T-helper 1 cell (primary cell): ENCODE data around the gene KLK8.

Experiments
- DNase-seq, 5 donors: peaks; one replicate each; pipeline ENCODE4 v3.0.0-alpha.2; 2012 to 2020
- total RNA-seq, 4 donors: gene quantifications; one replicate each; lab custom pipeline; 2026; lab: John Stamatoyannopoulos, UW

The KLK8 gene, protein sequence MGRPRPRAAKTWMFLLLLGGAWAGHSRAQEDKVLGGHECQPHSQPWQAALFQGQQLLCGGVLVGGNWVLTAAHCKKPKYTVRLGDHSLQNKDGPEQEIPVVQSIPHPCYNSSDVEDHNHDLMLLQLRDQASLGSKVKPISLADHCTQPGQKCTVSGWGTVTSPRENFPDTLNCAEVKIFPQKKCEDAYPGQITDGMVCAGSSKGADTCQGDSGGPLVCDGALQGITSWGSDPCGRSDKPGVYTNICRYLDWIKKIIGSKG
- total RNA-seq, result 0 reads per million in 4 donors

DNA sequence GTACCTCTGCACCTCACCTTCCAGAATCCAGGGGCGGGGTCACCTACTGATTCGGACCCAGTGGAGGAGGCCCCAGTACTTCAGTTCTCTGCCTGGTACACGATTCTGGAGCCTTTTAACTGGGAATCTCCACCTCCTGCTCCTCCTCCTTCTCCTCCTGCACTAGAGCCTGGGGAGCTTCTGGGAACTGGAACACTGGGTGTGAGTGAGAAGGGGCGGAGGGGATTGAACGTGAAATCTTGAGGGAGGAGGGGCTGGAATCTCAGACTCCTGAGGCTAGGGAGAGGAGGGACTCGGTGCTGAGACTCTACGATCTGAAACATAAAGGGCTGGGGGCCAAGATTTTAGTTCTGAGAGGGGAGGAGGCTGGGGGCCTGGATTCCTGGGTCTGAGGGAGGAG lies at the start of gene KLK8:
KLK8 (minus strand) TSS at position 90 of the 400 bp plus-strand sequence. CDS start 437 bp downstream, outside the sequence.
- DNase-seq, result no peak

DNA sequence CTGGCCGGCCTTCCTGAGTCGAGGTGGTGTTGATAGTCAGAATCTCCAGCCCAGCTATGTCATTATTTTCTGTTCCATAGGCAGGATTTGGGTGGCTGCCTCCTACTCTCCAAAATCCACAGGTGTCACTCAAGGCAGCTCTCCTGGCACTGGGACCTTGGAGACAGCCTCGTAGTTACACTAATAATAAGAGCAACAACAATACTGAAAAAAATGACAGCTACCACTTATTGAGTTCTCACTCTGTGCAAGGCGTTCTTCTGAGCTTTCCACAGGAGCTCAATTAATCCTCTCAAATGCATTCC lies 45.6 kb upstream of the KLK8 start:
- no peak for DNase-seq

DNA sequence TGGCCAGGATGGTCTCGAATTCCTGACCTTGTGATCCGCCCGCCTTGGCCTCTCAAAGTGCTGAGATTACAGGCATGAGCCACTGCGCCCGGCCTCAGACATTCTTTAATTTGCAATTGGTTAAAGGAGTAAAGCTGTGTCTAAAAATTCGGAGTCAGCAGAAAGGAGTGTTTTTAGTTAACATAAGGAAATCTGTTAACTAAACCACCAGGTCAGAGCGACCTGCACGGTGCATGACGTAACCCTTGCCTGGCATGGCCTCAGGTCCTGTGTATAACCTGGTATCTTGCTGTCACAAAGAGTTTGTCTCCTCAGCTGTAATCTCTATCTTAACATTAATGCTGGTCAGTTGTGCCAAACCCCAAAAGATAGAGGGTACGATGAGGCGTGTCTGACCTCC lies 42.9 kb upstream of the KLK8 start:
- DNase-seq, result no peak

DNA sequence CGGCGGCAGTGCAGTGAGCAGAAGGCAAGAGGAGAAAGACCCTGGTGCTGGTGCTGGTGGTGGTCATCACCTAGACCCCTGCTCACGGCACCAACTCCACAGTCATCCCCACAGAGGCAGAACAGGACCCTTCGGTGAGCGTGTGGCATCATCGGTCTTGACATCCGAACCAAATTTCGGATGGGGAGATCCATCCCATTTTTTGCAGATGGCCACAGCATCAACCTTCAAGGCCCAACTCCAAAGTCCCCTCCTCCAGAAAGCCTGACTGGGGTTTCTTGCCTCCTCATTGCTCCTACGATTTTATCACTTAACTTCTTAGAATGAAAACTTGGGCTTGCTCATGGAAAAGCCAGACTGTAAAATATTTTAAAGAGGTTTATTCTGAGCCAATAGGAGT lies 42.1 kb upstream of the KLK8 start:
- DNase-seq, result no peak

DNA sequence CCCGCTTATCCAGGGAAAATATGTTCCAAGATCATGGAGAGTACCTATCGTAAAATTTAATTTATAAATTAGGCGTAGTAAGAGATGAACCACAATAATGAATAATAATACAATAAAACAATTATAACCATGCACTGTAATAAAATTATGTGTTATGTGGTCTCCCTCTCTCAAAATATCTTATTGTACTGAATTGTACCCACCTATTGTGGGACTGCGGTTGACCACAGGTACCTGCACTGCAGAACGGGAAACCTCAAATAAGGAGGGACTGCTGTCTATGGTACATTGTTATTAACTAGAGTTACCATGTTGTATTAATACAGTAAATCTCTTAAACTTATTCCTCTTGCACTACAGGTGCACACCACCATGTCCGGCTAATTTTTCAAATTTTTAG lies 38.7 kb upstream of the KLK8 start:
- DNase-seq, result no peak

DNA sequence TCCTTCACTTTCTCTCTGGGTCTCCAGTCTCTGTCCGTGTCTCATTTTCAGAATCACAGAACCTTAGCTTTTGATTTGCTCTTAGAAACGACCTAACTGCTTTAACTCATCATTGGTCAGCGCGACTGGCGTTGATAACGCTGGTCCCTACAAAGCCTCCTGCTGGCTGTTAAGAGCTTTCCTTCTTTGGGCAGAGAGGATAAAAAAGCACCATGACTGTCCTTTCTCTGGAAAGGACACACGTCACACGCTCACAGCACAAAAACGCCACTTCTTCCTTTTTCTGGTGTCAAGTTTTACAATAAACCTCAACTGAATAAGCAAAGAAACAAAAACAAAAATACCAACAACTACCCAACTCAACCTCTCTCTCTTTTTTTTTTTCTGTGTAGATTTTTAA lies 35.1 kb upstream of the KLK8 start:
- no peak for DNase-seq

DNA sequence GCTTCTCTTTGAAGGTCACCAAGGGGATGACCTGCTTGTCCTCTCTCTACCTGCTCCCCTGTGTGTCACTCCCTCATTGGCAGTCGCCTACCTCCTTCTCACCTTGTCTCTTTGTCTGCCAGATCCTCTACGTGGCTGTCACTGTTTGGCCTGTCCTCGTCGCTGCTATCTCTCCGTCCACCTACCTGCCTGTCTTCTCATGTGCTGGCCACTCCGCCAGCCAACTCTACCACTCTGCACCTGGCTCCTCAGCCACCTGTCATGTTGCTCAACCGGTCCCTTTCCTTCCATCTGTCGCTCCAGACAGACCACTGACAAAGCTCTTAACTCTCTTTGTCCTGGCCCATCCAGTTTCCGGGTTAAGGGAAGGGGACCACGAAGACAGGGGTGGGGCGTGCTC lies 33.3 kb upstream of the KLK8 start, which contains the start of gene KLK12:
KLK12 (minus strand) TSS at position 299 of the 400 bp plus-strand sequence. CDS start 381 bp downstream, outside the sequence.
- DNase-seq, result no peak

DNA sequence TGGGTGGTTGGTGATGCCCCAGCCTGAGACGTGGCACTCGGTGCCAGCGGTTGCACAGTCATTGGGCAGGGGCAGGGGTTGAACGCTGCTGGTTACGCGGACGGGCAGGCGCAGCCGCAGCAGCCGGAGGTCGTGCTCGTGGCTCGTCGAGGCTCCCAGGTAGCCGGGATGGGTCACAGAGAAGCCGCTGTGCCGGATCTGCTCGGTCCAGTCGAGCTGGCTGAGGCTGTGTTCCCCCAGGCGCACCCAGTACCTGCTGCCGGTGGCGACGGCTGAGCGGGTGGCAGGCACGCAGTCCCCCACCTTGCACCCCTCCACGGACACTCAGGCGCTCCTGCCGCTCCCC lies 30.4 kb upstream of the KLK8 start:
- DNase-seq, result no peak

DNA sequence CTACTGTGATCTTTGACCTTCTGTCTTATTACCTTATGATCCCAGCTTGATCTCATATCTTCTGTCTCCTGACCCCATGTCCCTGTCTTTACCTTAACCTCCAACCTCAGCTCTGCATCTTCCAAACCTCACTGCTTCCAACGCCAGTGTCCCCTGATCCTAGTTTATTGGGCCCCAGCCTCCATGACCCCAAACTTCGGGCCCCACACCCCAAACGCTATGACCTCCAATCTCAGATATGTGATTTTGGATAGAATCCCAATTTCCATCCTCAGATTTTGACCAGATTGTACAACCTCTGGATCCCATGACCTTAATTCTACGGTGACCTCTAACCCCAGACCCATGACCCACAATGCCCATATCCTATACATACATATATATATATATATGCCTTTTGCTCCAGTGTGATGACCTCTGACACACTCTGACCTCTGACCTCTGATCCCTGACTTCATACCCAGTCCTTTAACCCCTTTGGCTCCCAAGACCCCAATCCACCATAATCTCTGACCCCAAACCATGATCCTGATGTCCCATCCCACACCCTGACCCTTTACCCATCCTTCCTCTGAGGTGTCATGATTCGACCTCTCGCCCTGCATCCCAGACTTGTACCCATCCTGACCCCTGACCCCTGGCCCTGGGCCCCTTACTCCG lies 29.9 kb upstream of the KLK8 start:
- DNase-seq, result no peak

DNA sequence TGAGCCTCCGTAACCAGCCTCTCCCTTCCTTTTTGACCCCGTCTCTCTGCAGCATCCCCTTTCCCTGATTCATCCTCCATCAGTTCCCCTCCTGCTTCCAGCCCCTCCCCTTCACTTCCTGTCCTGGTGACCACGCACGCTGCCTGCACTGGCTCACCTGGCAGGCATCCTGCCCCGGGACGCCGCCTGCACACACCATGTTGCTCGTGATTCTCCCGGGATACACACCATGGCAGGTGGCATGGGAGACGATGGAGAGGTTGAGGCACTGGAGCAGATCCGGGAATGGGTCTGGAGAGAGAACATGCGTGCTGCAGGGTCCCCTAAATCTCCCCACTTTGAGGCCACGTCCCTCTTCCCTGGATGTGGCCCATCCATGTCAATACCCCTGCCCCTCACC lies 29.2 kb upstream of the KLK8 start:
- DNase-seq, result no peak

DNA sequence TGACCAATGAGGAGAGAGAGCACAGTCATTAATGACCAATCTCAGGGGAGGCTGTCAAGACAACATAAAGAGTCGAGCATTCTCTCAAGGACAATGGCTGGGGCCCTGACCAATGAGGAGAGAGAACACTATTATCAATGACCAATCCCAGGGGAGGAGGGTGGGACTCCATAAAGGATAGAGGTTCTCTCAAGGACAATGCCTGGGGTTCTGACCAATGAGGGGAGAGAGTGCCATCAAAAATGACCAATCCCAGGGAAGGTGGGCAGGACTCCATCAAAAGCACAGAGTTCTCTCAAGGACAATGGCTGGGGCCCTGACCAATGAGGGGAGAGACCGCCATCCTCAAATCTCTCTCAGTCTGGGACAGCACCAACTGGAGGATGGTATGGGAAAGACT lies 28.3 kb upstream of the KLK8 start:
- DNase-seq, result no peak

DNA sequence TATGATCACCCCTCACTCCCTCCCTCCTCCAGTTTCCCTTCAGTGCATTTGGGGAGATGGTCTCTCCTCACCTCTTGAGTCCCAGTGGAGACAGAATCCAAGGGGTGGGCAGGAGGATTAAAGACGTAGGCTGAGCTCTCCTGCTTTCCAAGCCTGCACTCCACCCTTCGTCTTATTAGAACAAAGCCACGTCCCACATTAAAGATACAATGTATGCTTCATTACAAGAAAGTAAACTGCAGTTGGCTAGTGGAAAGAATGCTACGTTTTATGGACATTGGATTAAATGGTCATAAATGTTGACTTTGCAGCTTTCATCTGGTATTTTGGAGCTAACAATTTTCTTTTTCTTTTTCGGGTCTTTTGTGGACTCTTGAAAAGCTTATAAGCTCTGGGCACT lies 26.5 kb upstream of the KLK8 start:
- DNase-seq, result no peak

DNA sequence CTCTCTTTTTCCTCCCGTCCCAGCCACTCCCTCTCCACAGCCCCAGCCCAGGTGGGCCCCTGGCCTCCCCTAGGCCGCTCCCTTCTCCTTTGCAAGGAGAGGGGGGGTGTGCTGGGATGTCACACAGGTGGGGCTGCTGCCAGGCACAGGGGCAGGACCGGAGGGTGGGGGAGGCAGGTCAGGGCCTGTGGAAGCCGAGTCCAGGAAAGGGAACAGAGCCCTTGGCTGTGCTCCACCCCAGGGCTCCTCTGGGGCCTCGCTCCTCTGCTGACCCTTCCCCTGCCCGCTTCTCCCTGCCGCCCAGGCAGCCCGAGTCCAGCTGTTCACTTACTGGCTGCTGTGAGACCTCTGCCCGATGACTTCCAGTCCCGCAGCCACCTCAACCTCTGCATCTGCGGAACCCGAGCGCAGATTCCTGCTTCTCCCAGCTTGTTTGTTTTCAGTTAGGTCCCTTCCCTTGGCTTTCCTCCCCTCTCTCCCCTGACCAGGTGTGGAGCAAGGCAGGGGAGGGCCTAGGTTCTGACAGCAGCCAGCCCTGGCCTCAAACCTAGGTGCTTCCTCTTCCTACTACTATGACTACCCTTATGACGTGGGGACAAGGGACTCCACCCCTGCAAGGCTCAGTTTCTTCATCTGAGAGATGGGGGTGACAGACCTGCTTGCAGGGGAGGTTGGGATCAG lies 25.9 kb upstream of the KLK8 start:
- DNase-seq, result no peak

DNA sequence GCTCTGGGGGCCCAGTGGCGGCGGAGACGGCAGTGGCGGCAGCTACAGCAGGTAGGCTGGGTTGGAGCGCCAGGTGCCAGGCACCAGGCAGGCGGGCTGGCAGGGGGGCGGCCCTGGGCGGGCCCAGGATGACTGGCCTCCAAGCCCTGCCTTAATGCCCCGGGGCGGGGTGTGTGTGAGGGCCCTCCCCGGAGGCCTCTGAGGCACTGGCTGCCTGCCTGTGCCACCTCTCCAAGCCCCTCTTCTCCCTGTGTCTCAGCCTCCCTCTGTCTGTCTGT lies 25.1 kb upstream of the KLK8 start, which contains the start of gene KLK11:
KLK11 (minus strand) TSS at position 63 of the 278 bp plus-strand sequence. CDS start 985 bp downstream, outside the sequence.
- DNase-seq, result no peak

DNA sequence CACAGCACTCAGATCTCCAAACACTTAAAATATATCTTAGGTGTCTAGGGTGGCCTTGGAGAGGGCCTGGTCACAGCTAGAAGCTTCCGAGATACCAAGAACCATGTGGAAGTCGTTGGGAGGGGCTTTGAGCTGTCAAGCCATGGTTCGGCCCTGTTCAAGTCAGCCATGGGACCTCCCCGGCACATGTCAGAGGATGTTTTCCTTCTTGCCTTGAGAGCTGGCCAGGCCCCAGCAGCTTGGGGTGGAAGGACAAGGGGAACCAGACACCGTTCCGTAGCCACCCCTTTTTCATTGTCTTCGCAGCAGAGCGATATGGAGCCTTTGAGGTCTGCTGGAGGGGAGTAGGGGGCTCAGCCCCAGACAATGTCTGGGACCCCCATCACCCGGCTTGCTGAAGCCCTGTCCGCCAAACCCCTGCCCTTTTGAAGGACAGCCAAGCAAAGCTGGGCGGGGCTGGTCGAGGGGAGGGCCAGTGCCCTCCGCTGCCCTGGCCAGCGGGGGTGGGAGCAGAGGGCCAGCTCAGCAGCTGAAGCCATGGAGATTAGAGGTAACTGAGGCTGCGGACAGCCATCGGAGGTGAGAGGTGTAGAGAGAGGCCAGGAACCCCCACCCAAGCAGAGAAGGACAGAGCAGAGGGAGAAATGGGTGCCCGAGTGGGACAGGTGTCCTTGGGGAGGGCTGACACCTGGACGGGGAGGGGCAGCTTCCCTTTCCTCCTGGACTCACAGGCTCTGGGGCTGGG lies 24.6 kb upstream of the KLK8 start:
- DNase-seq, result no peak

DNA sequence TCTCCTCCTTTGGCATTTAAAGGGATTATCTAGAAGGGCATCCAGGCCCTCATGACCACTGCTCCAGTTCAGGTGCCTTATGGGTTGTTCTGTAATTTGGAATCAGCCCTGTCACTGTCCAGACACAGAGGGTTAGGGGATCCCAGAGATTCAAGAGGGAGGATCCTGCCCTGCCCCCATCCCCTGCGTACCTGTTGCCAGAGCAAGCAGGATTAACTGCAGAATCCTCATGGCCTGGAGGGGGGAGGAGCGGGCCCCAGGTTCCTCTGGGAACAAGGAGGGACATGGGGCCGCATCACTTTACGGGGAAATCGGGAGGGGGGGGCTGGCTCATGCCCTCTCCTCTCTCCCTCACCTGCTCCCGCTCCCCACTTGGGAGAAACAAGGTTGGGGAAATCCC lies 24.0 kb upstream of the KLK8 start:
- no peak for DNase-seq

DNA sequence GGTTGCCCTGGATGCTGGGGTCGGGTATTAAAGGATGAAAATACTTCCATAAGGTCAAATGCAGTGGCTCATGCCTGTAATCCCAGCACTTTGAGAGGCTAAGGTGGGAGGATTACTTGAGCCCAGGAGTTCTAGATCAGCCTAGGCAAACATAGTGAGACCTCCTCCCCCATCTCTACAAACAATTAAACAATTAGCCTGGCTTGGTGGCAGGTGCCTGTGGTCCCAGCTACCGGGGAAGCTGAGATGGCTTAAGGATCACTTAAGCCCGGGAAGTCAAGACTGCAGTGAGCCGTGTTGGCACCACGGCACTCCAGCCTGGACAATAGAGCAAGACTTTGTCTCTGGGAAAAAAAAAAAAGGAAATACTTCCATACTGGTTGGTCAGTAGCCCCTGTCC lies 23.5 kb upstream of the KLK8 start:
- no peak for DNase-seq

DNA sequence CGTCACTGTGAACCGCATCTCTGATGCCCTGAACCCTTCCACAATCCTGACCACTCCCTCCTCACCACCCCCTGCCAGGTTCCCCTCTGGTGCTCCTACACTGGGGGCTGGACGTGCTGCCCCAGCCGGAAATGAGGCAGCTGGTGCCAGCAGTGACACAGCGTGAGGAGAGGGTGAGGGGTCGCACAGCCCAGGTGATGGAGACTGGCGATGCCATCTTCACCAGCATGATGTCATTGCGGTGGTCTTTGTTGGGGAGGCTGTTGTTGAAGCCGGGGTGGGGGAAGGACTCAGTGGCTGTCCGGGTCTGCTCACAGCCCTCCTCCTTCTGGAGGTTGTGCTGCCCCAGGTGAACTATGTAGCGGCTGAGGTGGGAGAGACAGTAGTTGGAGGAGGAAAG lies 22.5 kb upstream of the KLK8 start:
- no peak for DNase-seq

DNA sequence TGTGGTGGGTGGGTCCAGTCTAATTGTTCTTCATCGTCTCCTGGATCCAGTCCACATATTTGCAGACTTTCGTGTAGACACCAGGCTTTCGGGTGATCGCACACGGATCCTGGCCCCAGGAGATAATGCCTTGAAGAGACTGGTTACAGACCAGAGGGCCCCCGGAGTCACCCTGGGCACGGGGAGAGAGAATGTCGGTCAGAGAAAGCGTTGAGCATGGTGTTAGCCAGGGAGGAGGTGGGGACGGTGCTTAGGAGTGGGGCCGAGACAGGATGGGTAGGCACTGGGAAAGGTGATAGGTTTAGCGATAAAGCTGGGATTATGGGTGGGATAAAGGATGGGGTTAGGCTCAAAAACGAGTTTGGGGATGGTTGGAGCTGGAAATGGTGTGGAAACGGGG lies 21.1 kb upstream of the KLK8 start:
- DNase-seq, result no peak

DNA sequence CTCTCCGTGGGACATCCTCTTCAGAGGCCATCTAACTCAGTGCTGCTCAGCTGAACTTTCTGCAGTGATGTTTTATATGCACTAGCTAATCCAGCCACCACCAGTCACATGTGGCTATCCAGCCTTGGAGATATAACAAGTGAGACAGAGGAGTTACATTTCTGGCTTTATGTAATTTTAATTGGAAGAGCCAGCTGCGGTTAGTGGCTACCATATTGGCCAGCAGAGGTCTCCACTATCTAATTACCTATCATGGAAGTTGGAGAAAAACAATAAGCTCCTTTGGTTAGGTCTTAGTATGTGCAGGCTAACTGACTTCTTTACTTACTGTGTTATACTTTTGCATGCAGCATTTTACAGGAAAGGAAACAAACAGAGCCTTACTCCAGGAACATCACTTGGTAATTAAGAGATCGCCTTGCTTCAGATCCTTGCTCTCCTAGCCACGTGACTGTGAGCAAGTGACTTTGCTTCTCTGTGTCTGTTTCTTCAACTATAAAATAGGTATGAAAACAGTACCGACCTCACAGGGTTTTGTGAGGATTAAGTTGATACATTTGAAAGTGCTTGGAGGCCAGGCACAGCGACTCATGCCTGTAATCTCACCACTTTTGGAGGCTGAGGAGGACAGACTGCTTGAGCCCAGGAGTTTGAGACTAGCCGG lies 19.7 kb upstream of the KLK8 start:
- no peak for DNase-seq

DNA sequence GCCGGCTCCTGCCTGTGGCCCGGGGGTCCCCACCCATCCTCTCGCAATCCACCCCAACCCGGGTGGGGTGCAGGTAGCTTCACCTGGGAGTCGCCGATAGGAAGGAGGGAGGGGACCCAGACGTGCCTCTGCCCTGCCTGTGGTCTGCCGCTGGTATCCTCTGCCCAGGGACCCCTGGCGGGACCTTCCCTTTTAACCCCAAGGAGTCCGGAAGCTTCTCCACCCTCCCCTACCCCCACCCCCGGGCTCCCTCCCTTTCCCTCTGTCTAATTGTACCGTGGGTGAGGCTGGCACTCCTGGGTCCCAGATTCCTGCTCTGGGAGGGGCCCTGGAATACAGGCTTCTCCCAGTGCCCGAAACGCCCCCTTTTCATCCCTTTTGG lies 18.1 kb upstream of the KLK8 start, which contains the start of gene KLK10:
KLK10 (minus strand) TSS at position 166 of the 382 bp plus-strand sequence. CDS start 579 bp downstream, outside the sequence.
- no peak for DNase-seq

DNA sequence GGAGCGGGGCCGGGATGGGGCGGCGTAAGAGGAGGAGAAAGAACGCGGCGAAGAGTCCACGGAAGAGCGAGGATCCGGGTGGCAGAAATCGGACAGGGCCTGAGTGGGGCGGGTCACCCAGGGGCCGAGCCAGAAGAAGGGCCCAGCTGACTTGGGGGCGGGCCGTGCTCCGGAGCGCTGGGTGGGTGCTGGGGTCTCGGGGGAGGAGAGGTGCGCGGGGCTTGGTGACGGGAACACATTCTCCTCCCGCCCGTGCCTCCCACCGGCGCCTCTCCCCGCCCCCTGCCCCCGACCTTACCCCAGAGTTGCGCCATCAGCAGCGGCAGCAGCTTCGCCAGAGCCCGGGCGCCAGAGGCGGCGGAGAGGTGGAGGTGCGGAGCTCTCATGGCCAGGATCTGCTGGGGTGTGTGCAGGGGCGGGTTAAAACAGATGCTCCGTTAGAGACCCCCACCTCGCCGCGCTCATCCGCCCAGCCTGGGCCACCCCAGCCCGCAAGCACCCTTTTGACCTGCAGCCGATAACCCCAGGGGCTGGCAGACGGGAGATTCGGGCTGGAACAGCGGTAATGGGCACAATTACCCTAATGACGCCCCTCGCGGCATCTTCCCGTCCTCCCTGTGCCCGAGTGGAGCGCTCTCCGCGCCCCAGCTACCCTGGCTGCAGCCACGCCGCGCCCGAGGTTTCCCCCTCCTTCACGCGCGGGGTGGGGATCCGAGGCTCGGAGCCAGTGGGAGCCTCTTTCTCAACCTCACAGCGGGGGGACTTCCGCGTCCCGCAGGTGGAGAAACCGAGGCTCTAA lies 17.5 kb upstream of the KLK8 start:
- DNase-seq, result no peak
